ELR (cell line): ENCODE measurements around the gene SNRPA.

ENCODE experiments used
- DNase-seq: peaks from one replicate; pipeline ENCODE4 v3.0.0-alpha.2; 2015; ENCODE audit warnings: low read depth

Gene SNRPA

DNA sequence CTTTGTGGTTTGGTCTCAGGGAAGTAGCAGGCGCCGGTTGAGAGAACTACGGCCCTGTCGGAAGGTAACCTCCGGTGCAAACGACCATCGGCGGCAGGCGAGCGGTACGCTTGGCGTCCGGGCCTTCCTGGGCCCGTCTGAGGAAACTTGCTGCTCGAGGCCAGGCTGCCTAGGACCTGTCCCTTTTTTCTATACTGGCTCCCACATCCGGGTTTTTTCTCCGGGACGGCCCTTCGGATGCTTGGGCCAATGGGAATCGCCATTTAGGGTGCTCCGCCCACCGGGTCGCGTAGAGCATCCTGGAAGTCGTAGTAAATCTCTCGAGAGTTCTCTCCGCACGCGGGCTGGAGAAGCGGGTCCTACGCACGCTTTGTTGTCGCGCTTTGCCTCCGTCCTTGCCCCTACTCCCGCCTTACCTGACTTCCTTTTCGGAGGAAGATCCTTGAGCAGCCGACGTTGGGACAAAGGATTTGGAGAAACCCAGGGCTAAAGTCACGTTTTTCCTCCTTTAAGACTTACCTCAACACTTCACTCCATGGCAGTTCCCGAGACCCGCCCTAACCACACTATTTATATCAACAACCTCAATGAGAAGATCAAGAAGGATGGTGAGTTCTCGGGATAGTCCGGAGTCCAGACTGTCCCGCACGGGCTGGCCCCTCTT lies at the start of gene SNRPA:
Gene SNRPA (plus strand): TSS at position 330 of the 664 bp plus-strand sequence. CDS start 206 bp downstream, at position 536.
- DNase-seq, result peak; percentile 99

DNA sequence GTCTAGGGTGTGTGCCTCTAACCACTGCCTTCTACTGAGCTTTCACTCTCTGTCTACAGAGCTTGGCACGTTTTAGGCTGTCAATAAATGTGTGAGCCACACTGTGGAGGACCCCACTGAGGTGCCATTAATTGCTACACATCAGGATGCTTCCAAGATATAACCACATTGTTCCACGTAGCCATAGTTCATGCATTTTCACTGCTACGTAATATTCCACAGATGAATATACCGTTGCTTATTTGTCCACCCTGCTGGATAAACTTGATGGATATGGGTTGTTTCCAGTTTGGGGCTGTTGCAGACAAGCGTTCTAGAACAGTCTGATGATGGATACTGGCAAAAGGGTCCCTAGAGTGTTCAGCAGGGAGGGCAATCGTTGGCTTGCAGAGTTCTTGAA lies 49.2 kb upstream of the SNRPA start:
- DNase-seq, result no peak

DNA sequence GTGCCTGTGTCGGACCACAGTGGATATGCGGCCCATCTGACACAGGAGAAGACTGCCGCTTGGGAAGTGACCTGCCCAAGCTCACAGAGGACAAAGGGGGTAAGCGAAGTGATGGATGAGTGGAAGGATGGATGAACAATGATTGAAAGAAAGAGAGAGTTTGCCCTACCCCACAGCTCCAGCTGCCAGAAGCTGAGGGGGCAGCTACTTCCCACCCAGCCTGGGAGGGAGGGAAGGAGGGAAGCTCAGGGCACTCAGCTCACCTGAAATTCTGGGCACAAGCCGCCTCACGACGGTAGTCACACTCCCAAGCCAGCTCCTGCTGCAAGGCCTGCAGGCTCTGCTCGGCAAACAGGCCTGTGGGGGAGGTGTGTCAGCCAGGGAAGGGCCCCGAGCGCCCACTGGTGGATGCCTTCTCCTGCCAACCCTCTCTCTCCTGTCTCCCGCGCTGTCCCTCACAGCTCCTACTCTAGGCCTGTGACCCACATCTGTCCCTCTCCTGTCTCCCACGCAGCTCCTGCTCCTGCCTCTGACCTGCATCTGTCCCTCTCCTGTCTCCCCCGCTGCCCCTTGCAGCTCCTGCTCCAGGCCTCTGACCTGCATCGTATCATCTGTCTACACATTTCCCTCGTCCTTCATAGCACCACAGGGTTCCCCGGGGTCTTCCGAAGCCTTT lies 48.5 kb upstream of the SNRPA start:
- DNase-seq, result no peak

DNA sequence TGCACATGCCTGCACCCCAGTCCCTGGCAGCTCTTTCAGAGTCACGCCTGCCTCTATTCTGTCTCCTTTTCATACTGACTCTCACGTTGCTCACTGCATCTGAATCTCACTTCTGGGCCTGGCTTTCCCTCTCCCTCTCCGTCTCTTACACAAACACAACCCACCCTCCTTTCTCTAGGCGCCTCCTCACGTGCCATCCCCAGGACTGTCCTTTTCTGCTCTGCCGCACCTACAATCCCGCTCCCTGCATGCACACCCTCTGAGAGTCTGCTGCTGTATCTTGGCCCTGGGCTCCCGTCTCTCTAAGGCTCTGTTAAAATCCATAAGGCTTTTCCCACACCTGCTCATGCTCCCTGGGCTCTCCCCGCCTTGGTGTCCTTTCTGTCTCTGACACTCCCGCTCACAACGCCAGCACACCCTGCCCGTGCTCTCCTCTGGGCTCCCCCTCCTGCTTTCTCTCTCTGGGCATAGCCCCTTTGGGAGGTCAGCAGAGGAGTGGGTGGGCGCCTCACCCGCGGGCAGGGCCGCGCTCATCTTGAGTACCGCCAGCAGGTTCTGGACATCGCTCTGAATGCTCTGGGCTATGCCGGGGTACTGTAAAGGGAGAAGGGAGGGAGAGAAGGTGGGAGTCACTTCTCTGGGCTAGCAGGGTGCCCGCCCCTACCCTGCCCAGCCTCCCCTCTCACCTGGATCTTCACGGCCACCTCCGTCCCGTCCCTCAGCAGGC lies 47.8 kb upstream of the SNRPA start:
- no peak for DNase-seq

DNA sequence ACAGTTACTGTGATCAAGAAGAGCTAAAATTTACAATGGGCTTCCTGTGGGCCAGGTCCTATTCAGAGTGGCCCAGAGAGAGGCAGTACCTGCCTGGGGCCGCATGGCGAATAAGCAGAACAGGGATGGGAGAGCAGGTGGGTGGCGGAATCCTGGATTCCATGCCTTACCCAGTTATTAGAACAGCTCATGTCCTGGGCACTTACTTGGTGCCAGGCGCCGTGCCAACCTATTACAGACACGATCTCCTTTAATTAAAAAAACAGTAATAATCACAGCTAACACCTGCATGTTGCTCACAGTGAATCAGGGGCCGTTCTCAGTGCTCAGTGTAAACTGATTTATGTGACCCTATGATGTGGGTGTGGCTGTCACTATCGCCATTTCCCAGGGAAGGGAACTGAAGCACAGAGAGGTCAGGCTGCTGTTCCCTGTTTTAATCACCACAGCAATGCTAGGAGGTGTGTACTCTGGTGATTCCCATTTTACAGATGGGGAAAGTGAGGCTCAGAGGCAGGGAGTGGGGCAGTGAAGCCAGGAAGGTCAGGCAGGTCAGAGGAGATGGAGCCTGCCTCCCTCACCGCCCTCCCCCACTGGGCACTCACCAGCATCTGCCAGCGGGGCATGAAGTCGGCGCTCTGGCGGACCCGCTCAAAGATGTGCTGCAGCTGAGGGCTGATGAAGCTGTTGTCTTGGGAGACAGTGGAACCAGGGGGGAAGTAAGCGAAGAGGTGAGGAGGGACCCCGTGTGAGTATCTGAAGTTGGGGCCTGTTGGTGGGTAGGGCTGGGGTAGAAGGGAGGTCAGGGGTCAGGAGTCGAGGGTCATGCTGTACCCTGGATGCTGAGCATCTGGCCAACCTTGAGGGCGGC lies 46.3 kb upstream of the SNRPA start:
- no peak for DNase-seq

DNA sequence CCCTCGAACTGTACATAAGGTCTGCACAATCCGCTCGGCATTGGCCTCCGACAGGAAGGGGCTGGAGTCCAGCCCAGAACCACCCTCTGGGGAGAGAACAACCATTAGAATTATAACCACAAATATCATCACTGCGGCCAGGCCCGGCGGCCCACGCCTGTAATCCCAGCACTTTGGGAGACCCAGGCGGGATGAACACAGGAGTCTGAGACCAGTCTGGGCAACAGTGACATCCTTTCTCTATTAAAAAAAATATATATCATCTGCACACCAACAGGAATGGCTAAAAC lies 45.7 kb upstream of the SNRPA start:
- no peak for DNase-seq

DNA sequence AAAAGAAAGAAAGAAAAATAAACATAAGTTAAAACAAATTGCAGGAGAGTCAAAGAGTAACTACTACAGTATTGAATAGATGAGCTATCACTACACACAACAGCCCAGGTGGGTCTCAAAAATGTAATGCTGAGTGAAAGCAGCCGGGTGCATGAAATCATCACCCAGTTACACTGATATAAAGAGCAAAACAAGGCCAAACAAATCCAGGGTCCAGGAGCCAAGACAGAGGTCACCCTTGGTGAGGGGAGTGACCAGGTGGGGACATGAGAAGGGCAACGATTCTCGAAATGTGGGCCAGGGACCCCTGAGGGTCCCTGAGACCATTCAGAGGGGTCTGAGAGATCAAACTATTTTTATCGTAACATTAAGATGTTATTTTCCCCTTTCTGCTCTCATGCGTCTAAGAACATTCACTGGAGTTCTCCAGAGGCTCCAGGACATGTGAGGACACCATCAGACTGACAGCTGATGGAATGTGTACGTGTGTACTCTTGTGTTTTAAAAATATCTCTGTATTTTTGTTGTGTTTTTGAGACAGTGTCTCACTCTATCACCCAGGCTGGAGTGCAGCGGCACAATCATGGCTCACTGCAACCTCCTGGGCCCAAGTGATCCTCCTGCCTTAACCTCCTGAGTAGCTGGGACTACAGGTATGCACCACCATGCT lies 44.9 kb upstream of the SNRPA start:
- no peak for DNase-seq

DNA sequence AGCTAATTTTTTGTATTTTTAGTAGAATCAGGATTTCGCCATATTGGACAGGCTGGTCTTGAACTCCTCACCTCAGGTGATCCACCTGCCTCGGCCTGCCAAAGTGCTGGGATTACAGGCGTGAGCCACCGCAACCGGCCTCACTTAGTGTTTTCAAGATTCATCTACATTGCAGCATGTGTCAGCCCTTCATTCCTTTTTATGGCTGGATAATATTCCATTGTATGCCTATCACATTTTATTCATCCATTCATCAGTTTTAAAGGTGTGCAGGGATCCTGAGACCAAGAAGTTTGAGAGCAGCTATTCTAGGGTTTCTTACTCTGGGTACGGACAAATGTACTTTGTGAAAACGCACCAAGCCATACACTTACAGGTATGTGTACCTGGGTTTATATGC lies 43.4 kb upstream of the SNRPA start:
- DNase-seq, result no peak

DNA sequence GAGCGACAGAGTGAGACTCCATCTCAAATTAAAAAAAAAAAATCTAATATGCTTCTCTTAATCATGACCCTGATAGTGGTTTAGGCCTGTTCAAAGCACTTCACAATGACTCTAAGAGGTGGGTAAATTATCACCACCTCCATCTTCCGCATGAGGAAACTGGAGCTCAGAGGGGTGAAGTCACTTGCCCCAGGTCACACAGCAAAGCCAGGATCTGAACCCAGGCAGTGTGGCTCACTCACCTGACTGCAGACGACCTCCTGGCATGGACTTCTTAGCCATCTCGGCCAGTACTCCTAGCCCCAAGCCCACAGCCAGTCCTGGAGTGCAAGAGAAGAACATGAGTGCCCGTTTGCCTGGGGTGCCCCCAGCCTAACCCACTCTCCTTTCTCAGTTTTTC lies 41.2 kb upstream of the SNRPA start:
- DNase-seq, result no peak

DNA sequence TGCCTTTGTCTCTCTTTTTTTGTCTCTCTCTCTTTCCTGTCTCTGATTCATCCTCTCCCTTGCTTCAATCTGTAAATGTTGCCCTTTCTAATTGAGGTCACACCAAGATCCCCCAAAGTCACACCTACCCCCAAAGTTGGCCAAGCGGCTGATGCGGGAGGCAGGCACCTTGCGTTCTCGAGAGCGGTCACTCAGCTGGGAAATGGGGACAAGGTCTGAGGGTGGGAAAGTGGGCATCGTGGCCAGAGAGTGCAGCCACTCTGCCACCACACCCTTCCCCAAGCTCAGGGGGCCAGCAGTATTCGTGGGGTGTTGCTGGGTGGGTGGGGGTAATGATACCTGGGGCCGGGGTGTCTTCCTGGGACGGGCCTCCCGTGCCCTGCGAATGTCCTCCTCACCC lies 37.1 kb upstream of the SNRPA start:
- no peak for DNase-seq

DNA sequence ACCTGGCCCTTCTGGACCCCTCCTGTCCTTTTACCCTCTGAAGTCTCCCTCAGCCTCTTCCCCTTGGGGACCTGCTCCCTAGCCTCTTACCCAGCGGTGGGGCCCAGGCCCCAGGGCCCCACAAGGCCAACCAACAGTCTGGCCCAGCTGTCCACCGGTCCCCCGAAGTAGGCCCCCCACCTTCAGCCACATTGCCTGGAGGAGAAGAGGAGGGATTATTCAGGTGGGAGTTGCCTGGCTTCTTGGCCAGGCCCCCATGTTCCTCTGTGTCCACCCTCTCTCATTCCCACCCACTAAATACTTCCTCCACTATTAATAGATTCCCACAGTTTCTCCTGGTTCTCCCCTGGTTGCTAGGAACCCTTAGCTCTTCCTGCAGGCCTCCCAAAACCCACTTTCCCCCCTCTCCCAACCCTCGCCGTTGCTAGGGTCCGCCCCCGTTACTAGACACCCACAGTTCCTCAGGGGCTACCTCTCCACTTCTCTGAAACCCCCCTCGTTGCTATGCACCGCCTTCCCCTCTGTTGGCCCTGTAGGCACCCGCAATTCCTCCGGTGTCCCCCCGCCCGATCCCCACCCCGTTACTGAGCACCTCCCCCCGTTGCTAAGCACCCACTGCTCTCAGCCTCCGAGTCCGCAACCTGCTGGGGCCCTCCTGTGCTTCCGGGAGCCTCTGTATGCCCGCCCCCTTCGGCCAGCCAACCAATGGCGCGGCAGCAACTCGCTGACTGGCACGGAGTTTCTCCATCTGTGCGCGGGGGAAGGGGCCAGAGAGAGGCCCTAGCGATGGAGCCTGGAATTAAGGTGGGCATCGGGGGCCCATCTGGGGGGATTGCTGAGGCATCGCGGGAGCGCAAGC lies 36.3 kb upstream of the SNRPA start:
- peak; percentile 91 for DNase-seq

DNA sequence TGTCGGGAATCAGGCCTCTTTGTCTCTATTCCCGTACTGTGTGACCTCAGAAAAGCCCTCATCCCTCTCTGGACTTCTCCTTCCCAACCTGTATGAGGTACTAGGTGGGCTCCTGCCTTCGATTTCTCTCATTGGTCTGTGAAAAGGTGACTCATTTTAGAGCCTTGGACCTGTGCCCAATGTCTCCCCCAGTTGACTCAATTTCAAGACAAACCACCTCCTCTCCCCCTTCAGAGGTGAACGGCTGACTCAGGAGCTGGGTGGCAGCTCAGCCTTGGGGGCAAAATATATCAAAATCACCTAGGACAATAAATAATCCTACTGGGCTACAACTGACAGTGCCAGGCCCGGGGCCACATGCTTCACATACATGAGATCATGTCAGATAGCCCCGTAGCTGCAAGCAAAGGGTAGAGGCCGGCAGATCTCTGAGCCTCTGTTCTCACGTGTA lies 34.9 kb upstream of the SNRPA start:
- peak; percentile 94 for DNase-seq

DNA sequence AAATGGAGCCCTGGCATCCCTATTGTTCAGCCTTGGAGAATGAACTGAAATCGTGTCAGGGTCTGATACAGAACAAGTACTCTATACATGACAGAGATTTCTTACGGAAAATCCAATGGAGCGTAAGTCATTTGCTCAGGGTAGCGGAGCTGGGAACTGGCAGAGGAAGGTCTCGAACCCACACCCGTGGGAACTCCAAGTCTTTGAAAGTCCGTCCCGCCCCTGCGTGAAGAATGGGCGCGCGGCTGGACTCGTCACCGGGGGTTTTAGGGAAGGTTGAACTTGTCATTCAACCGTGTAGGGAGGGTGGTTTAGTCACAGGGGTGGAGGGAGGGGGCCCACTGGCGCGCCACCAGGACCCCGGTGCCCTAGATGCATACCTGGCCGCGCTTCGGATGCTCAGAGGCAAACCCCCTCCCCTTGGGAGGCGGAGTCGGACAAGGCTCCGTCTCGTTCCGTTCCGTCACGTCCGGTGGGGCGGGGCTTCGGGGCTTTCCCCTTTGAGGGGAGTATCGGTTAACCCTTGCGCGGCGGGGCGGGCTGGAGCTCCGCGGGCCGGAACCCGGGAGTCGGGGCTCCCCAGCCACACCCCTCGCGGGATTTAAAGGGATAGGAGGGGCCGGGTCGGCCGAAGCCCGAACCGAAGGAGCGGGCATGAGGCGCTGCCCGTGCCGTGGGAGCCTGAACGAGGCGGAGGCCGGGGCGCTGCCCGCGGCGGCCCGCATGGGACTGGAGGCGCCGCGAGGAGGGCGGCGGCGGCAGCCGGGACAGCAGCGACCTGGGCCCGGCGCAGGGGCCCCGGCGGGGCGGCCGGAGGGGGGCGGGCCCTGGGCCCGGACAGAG lies 34.3 kb upstream of the SNRPA start, which contains the start of the genes COQ8B and ITPKC:
Gene COQ8B (minus strand): TSS at position 405 of the 843 bp plus-strand sequence. CDS start 2,254 bp downstream, outside the sequence.
Gene ITPKC (plus strand): TSS at position 631 of the 843 bp plus-strand sequence. CDS start 24 bp downstream, at position 655.
- DNase-seq, result peak; percentile 98

DNA sequence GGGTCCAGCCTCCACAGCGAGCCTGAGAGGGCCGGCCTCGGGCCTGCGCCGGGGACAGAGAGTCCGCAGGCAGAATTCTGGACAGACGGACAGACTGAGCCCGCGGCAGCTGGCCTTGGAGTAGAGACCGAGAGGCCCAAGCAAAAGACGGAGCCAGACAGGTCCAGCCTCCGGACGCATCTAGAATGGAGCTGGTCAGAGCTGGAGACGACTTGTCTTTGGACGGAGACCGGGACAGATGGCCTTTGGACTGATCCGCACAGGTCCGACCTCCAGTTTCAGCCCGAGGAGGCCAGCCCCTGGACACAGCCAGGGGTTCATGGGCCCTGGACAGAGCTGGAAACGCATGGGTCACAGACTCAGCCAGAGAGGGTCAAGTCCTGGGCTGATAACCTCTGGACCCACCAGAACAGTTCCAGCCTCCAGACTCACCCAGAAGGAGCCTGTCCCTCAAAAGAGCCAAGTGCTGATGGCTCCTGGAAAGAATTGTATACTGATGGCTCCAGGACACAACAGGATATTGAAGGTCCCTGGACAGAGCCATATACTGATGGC lies 33.6 kb upstream of the SNRPA start:
- DNase-seq, result no peak

DNA sequence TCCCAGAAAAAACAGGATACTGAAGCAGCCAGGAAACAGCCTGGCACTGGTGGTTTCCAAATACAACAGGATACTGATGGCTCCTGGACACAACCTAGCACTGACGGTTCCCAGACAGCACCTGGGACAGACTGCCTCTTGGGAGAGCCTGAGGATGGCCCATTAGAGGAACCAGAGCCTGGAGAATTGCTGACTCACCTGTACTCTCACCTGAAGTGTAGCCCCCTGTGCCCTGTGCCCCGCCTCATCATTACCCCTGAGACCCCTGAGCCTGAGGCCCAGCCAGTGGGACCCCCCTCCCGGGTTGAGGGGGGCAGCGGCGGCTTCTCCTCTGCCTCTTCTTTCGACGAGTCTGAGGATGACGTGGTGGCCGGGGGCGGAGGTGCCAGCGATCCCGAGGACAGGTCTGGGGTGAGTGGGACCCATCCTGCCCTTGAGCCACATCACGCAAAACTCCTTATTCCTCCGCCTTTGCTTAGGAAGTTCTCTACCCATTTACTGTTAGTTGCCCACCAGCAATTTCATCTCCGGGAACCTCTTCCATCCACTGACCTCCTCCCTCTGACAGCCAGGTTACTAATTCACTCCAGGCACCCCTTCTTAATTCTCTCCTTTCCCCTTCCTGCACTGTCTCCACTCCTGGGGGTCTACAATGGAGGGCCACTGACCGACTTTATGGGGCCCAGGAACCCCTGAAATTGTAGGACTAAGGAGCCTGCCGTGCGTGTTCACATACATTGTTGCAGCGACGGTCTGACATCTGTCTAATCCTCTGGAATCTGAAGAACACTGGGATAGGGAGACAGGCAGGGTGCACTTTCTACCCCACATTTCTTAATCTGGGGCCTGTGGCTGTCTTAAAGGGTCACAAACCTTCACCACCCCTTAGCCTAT lies 32.9 kb upstream of the SNRPA start:
- DNase-seq, result peak; percentile 61

DNA sequence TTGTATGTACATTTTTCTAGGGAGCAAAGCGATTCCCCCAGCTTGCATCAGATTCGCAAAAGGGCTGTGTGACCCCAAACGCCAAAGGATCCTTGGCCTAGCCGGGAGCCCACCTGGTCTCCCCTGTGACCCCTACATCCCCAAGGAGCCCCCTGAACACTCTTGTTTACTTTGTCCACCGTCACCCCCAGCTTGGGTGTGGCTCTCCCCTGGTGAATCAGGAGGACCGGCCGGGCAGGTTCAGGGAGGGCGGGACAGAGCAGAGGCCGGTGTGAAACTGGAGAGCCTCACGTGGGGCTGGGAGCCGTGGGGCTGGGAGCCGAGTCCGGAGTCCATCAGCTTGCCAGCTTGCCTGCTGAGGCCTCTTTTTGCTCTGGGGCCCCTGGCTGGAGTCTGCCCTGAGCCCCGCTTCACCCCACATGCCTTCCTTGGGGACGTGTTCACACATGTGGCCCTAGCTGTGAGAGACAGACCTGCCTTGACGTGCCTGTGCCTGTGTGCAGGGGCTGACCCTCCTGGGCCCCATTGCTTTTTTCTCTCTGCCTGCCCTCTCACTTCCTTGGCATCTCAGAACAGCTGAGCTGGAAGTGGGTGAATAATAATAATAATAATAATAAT lies 32.1 kb upstream of the SNRPA start:
- DNase-seq, result peak; percentile 66

DNA sequence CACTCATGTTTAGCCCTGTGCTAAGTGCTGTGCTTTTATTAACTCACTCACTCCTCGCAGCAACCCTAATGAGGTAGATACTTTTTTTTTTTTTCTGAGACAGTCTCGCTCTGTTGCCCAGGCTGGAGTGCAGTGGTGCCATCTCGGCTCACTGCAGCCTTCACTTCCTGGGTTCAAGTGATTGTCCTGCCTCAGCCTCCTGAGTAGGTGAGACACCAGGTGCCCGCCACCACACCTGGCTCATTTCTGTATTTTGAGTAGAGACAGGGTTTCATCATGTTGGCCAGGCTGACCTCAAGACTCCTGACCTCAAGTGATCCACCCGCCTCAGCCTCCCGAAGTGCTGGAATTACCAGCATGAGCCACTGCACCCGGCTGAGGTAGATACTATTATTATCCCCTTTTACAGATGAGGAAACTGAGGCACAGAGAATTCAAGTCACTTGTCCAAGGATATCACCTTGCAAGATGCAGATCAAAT lies 31.5 kb upstream of the SNRPA start:
- no peak for DNase-seq

DNA sequence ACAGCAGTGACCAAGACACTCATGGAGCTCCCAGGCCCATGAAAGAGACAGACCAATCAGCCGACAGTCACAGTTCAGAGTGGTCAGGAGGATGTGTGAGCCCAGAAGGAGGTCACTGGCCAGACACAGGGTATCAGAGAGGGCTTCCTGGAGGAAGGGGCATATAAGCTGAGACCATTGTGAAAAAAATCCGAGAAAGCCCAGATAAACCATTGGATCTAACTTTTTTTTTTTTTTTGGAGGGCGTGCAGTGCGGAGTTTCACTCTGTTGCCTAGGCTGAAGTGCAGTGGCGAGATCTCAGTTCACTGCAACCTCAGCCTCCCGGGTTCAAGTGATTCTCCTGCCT lies 29.9 kb upstream of the SNRPA start:
- no peak for DNase-seq
